Sigmoid colon (tissue), 4 donors: ENCODE measurements around the gene TSPAN1.

ENCODE experiments used
- CTCF ChIP-seq, 4 experiments: fragments of 450-650 bp in 3 of 4; fragments of 200-600 bp in 1 of 4; IDR thresholded peaks; one replicate each; pipeline ENCODE4 v1.5.1; 2016 to 2019; ENCODE audit warnings: antibody characterized with exemption in 4 of 4, mild to moderate bottlenecking in 3 of 4, moderate library complexity in 2 of 4
- EP300 ChIP-seq, 4 donors: sonication (generic); formaldehyde crosslinking; IDR thresholded peaks; one replicate each; pipeline ENCODE4 v1.6.1; 2017; ENCODE audit warnings: antibody characterized with exemption in 4 of 4
- POLR2A ChIP-seq, 2 donors: fragments of 450-650 bp; IDR thresholded peaks; one replicate each; pipeline ENCODE4 v1.6.1; 2016; ENCODE audit warnings: antibody characterized with exemption in 2 of 2, mild to moderate bottlenecking in 2 of 2, moderate library complexity in 2 of 2

DNA sequence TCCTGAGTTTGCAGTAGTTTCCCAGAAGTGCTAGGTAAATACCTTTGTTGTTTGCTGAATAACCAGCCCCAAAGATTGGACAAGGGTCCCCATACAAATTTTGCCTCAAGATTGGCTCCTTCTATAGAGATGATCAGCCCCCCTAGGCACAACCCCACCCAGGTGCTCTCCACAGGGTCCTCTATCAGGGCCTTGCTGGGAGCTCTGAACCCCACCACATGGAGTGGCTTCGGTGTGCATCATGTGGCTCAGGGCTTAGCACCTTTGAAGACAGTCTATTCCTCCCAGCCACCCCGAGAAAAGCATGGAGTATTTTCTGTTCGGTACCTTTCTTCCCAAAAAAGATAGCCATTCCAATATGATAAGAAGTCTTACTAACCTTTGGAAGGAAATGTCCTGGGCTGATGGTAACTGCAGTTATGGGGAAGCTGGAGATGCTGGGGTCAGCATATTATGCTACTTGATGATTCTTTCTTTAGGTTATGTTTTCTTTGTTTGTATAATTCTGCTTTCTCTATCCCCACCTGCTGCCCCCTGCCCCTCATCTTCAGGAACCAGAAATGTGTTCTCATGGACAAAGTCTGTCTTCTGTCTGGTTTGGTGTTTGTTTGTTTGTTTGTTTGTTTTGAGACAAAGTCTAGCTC lies 5.0 kb upstream of the TSPAN1 start:
- TF ChIP-seq POLR2A (IDR thresholded peaks at IDR 0.05) (no peak), CTCF (IDR thresholded peaks at IDR 0.05) (no peak), EP300 (IDR thresholded peaks at IDR 0.05) (no peak)
